GM18499 (cell line): Measurements from ENCODE around the gene ABRAXAS1.

Experiments used
- ATAC-seq: cut with Tn5 transposase; IDR thresholded peaks from one replicate; pipeline ENCODE4 v1.9.1; 2021; ENCODE audit warnings: moderate number of reproducible peaks; ENCODE audit not compliant: insufficient read depth, unreplicated experiment

ABRAXAS1 gene

GRCh38 chr4:83455281-83456183 lies 29.4 kb downstream of the ABRAXAS1 start, which contains the start of the genes HELQ and MRPS18C:
HELQ (minus strand) TSS chr4:83455823; CDS start chr4:83455693, 130 bp downstream.
MRPS18C (plus strand) TSS chr4:83456058; CDS start chr4:83456078, 20 bp downstream.
- peak; percentile 95 for ATAC-seq

- ATAC-seq, result no peak
Observed at GRCh38 chr4:83454686-83455085, 30.2 kb downstream of the ABRAXAS1 start.

GRCh38 chr4:83449009-83449408 lies 35.9 kb downstream of the ABRAXAS1 start:
- no peak for ATAC-seq

GRCh38 chr4:83440899-83441298 lies 44.0 kb downstream of the ABRAXAS1 start:
- ATAC-seq, result no peak

- no peak for ATAC-seq
Observed at GRCh38 chr4:83440148-83440814, 44.6 kb downstream of the ABRAXAS1 start.

- ATAC-seq, result no peak
Observed at GRCh38 chr4:83438719-83439118, 46.2 kb downstream of the ABRAXAS1 start.

- no peak for ATAC-seq
Observed at GRCh38 chr4:83436680-83437079, 48.2 kb downstream of the ABRAXAS1 start.

- ATAC-seq, result no peak
Observed at GRCh38 chr4:83431200-83431599, 53.7 kb downstream of the ABRAXAS1 start.

- ATAC-seq, result no peak
Observed at GRCh38 chr4:83418211-83418610, 66.7 kb downstream of the ABRAXAS1 start.

- ATAC-seq, result no peak
Observed at GRCh38 chr4:83417566-83417965, 67.3 kb downstream of the ABRAXAS1 start.

GRCh38 chr4:83413676-83414075 lies 71.2 kb downstream of the ABRAXAS1 start:
- ATAC-seq, result no peak
